K562 (cell line): ENCODE data around the gene SLK. TPM values are rescaled to one million over a fixed set of nuclear protein-coding genes. Genes with fewer than 3 reads are reported as not detected.
A peak's percentile ranks its signal among the peaks of the same experiment; 100 is the strongest.

ENCODE experiments used
- ARID4B ChIP-seq: sonication (generic); formaldehyde crosslinking; IDR thresholded peaks from 2 replicates; pipeline ENCODE4 v1.8.0; 2022; ENCODE audit warnings: mild to moderate bottlenecking, missing genetic modification reagents
- CREB5 ChIP-seq: fragments of 250-450 bp; sonication (Bioruptor Pico); IDR thresholded peaks from 2 replicates; pipeline ENCODE4 v1.5.0; 2020; ENCODE audit warnings: mild to moderate bottlenecking
- E4F1 ChIP-seq: fragments of 250-450 bp; sonication (Bioruptor Pico); IDR thresholded peaks from 2 replicates; pipeline ENCODE4 v1.5.0; 2021; ENCODE audit warnings: mild to moderate bottlenecking, borderline replicate concordance
- GATAD2B ChIP-seq: fragments of 450-650 bp; IDR thresholded peaks from 2 replicates; pipeline ENCODE4 v1.6.1; 2017; ENCODE audit warnings: mild to moderate bottlenecking, borderline replicate concordance
- NCOA6 ChIP-seq: fragments of 450-650 bp; IDR thresholded peaks from 2 replicates; pipeline ENCODE4 v1.6.1; 2017; ENCODE audit warnings: mild to moderate bottlenecking
- NFATC3 ChIP-seq: fragments of 450-650 bp; IDR thresholded peaks from 2 replicates; pipeline ENCODE4 v1.6.1; 2017; ENCODE audit warnings: mild to moderate bottlenecking
- POLR2A ChIP-seq: fragments of 450-650 bp; conservative IDR thresholded peaks from 2 replicates; pipeline ENCODE4 v1.6.1; 2016
- POLR2AphosphoS5 ChIP-seq: IDR thresholded peaks from 2 replicates; pipeline ENCODE4 v1.6.1; 2011; ENCODE audit warnings: mild to moderate bottlenecking, low read depth, low read length, moderate library complexity; ENCODE audit not compliant: control insufficient read depth, insufficient read depth
- SAP30 ChIP-seq: fragments of 200-600 bp; sonication (generic); IDR thresholded peaks from 2 replicates; pipeline ENCODE4 v1.6.1; 2012; ENCODE audit warnings: borderline replicate concordance, low read depth, mild to moderate bottlenecking, moderate library complexity, low read length, control low read depth, inconsistent platforms; ENCODE audit not compliant: insufficient read depth, poor library complexity, severe bottlenecking
- SETDB1 ChIP-seq: IDR thresholded peaks from one replicate; pipeline ENCODE4 v1.6.1; 2012; ENCODE audit warnings: low read length, control low read depth, inconsistent platforms
- SOX6 ChIP-seq: fragments of 450-650 bp; IDR thresholded peaks from 2 replicates; pipeline ENCODE4 v1.6.1; 2014; ENCODE audit warnings: mild to moderate bottlenecking
- ZBTB49 ChIP-seq: sonication (generic); formaldehyde crosslinking; IDR thresholded peaks from 2 replicates; pipeline ENCODE4 v1.8.0; 2022; ENCODE audit warnings: missing genetic modification reagents, mild to moderate bottlenecking, borderline replicate concordance
- ZBTB5 ChIP-seq: fragments of 450-650 bp; IDR thresholded peaks from 2 replicates; pipeline ENCODE4 v1.6.1; 2017; ENCODE audit warnings: antibody characterized with exemption
- polyA plus RNA-seq, 8 experiments: library from polyadenylated mRNA; depleted of rRNA in 4 of 8; stranded (reverse) in 5 of 8; unstranded in 3 of 8; fragments of >200 nt; fragmentation: Nextera tagmentation in 2 of 8; fragmentation: Illumina TruSeq in 1 of 8; extraction: Ambion mirVana in 2 of 8; extraction: Trizol in 1 of 8; gene quantifications; 2 replicates each; pipeline versions ENCODE4 v1.2.1 to v1.2.3, GENCODE V29; 2011 to 2014; ENCODE audit warnings: inconsistent platforms in 1 of 8, missing spikeins in 1 of 8
- total RNA-seq, 7 experiments: library from RNA; depleted of rRNA in 6 of 7; stranded (reverse); fragments of >200 nt in 6 of 7; fragmentation: Illumina TruSeq in 2 of 7; extraction: Trizol in 2 of 7; gene quantifications; 2 replicates each; pipeline versions ENCODE4 v1.2.1 to v1.2.3, GENCODE V29; 2011 to 2021; ENCODE audit warnings: low replicate concordance in 1 of 7

Gene SLK
- total and polyA plus RNA-seq, 9 of the 15 experiments (the other 6 are each of a cell fraction or from before 2014, with no cell fraction given), result 8.2 to 40.0 (median 23.4) TPM

- TF ChIP-seq ZBTB5, result no peak
- TF ChIP-seq SETDB1, result no peak
- no peak for TF ChIP-seq ARID4B
- no peak for TF ChIP-seq E4F1 (CRISPR knock-in tag)
- peak; percentile 22; the same call in 1 of the 2 replicates for TF ChIP-seq SOX6
- TF ChIP-seq NCOA6, result no peak
- TF ChIP-seq SAP30, result no peak
- TF ChIP-seq GATAD2B, result peak; percentile 32; the same call in 1 of the 2 replicates
- no peak for TF ChIP-seq NFATC3
- peak; percentile 53; the same call in 1 of the 2 replicates for TF ChIP-seq POLR2AphosphoS5
- no peak for TF ChIP-seq CREB5 (CRISPR knock-in tag)
- TF ChIP-seq POLR2A, result peak; percentile 87
- TF ChIP-seq ZBTB49 (CRISPR knock-in tag), result no peak
These were observed 48.7 kb upstream of the SLK start, which contains the start of gene STN1 (continued) for GRCh38 chr10:103918053-103918846.
